Ovary (tissue), 3 donors: ENCODE results near the gene FAM81B.

Source experiments
- EP300 ChIP-seq: sonication (generic); formaldehyde crosslinking; IDR thresholded peaks from one replicate; pipeline ENCODE4 v1.6.1; 2017; ENCODE audit warnings: antibody characterized with exemption
- POLR2A ChIP-seq: fragments of 450-650 bp; IDR thresholded peaks from one replicate; pipeline ENCODE4 v1.6.1; 2017; ENCODE audit warnings: antibody characterized with exemption, mild to moderate bottlenecking, moderate library complexity
- TF ChIP-seq, protein P1 (sequence below), 3 donors: fragments of 450-650 bp in 2 of 3; fragments of 200-600 bp in 1 of 3; IDR thresholded peaks; one replicate each; pipeline versions ENCODE4 v1.5.1 to v1.8.0; 2016 to 2022; ENCODE audit warnings: antibody characterized with exemption in 3 of 3, mild to moderate bottlenecking in 1 of 3
- donor health status: DM: no; HTN: no; CAD: no.

DNA sequence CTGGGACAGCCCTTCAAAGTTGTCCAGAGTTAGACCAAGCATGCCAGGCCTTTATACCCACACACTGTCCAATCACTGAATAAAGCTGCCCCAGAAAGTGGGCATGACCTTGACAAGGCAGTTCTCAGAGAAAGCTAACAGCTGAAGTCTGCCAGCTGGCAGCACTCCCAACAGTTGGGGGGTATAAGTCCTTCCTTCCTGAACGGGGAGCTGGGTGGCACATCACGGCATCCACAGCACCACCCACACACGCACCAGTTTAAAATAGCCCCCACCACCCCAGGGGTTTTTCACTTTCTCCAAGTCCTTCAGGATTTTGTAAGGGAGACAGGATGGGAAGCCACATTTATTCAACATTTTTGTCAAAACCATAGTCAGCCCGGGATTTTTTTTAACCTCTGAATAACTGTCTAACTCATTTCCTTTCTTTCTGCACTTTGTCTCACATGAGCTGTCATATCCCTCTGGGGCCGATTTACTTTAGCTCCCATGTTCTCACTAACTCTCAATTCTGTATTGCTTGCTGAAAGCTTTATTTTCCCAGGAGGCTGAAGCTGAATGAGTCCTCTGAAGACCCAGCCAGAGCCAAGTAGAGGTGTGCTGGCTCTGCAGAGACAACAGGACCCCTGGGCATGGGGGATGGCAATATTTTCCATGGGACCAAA is 15.4 kb downstream of the FAM81B start:
- TF ChIP-seq, protein P1, sequence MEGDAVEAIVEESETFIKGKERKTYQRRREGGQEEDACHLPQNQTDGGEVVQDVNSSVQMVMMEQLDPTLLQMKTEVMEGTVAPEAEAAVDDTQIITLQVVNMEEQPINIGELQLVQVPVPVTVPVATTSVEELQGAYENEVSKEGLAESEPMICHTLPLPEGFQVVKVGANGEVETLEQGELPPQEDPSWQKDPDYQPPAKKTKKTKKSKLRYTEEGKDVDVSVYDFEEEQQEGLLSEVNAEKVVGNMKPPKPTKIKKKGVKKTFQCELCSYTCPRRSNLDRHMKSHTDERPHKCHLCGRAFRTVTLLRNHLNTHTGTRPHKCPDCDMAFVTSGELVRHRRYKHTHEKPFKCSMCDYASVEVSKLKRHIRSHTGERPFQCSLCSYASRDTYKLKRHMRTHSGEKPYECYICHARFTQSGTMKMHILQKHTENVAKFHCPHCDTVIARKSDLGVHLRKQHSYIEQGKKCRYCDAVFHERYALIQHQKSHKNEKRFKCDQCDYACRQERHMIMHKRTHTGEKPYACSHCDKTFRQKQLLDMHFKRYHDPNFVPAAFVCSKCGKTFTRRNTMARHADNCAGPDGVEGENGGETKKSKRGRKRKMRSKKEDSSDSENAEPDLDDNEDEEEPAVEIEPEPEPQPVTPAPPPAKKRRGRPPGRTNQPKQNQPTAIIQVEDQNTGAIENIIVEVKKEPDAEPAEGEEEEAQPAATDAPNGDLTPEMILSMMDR (IDR thresholded peaks at IDR 0.05) = no peak
- TF ChIP-seq POLR2A (no peak), EP300 (no peak)
